Gastrocnemius medialis (tissue), 4 donors: ENCODE measurements around the gene ACSS1. TPM values are rescaled to one million over a fixed set of nuclear protein-coding genes. Genes with fewer than 3 reads are reported as not detected.
A peak's percentile ranks its signal among the peaks of the same experiment; 100 is the strongest.

Experiments
- ATAC-seq, 2 donors: fragments of 150-250 bp; one replicate each; pipeline ENCODE4 v1.9.1; 2016
- DNase-seq, 2 donors: peaks; one replicate each; pipeline ENCODE4 v3.0.0-alpha.2; 2019
- H3K27ac ChIP-seq, 4 donors: fragments of 200-600 bp; sonication (generic); 1 replicate in 1 of 4; 2 replicates in 3 of 4; pipeline ENCODE4 v1.5.1; 2016 to 2018; ENCODE audit warnings: mild to moderate bottlenecking in 2 of 4, moderate library complexity in 1 of 4
- H3K27me3 ChIP-seq, 3 donors: fragments of 200-600 bp; sonication (generic) in 2 of 3; 1 replicate in 1 of 3; 2 replicates in 2 of 3; pipeline versions ENCODE4 v1.5.1 to v1.6.0; 2016 to 2019; ENCODE audit warnings: mild to moderate bottlenecking in 1 of 3, moderate library complexity in 1 of 3
- H3K36me3 ChIP-seq, 2 donors: fragments of 200-600 bp; sonication (generic) in 1 of 2; one replicate each; pipeline ENCODE4 v1.5.1; 2017 to 2018
- H3K4me1 ChIP-seq, 2 donors: fragments of 200-600 bp; sonication (generic) in 1 of 2; one replicate each; pipeline ENCODE4 v1.5.1; 2016 to 2017; ENCODE audit warnings: mild to moderate bottlenecking in 2 of 2
- H3K4me3 ChIP-seq, 4 donors: fragments of 200-600 bp; sonication (generic) in 3 of 4; 1 replicate in 1 of 4; 2 replicates in 3 of 4; pipeline ENCODE4 v1.5.1; 2016 to 2019; ENCODE audit warnings: mild to moderate bottlenecking in 2 of 4
- H3K9me3 ChIP-seq, 3 donors: fragments of 200-600 bp; sonication (generic) in 2 of 3; 1 replicate in 1 of 3; 2 replicates in 2 of 3; pipeline ENCODE4 v1.5.1; 2016 to 2019
- POLR2A ChIP-seq, 2 donors: fragments of 450-650 bp; IDR thresholded peaks; one replicate each; pipeline ENCODE4 v1.6.1; 2017; ENCODE audit warnings: antibody characterized with exemption in 2 of 2, mild to moderate bottlenecking in 2 of 2, moderate library complexity in 2 of 2
- in situ Hi-C, 4 donors: fragments of 200-750 bp; cut with MboI; loops; one replicate each; pipeline versions ENCODE4 v1.15.0 to v1.8.0; 2017; ENCODE audit warnings: low sequenced_read_pairs in 4 of 4
- intact Hi-C: fragments of 100-400 bp; cut with DNase I; formaldehyde crosslinking; loops from one replicate; pipeline ENCODE4 v1.15.1; 2023; ENCODE audit warnings: low total_unique reads
- total RNA-seq, 4 donors: library from RNA; depleted of rRNA; stranded (reverse); fragments of >200 nt; gene quantifications; one replicate each; pipeline versions ENCODE4 v1.1.0 to v1.2.3, GENCODE V29; 2016
- TF ChIP-seq, protein P1 (sequence below), 5 experiments: fragments of 450-650 bp in 3 of 5; fragments of 200-600 bp in 2 of 5; sonication (generic) in 2 of 5; IDR thresholded peaks in 4 of 5; conservative IDR thresholded peaks in 1 of 5; 1 replicate in 4 of 5; 2 replicates in 1 of 5; pipeline ENCODE4 v1.5.1; 2016 to 2019; ENCODE audit warnings: antibody characterized with exemption in 5 of 5, mild to moderate bottlenecking in 3 of 5, moderate library complexity in 3 of 5

ACSS1 gene
- total RNA-seq, 4 donors from 2014 or later = 11.4 to 84.6 (median 11.8) TPM

DNA sequence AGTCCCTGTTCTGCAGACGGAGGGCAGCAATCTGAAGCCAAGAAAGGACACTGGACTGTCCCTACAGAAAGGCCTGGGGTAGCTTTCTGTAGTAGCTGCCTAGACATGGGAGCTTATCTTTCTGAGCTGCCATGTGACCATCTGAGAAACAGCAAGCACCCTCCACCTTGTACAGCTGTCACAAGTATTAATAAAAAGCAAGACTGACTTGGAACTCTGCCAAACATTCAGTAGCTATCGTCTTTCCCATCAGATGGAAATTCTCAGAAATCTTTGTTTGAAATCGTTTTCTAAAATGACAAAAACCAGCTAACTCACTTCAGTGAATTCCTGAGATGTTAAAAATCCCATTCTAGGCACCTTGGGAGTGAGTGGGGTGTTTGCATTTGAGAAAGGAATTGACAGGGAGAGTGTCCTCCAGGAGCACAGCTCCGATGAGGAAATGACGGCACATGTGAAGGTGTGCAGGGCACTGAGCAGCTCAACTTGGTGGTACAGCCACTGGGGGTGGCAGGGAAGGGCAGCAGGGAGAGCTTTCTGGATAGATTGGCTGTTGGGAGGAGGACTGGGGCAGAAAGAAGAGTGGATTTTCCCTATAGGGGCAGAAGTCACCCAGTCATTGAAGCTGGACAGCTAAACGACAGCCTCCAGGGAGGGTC, 24.5 kb downstream of the ACSS1 start:
- H3K9me3 ChIP-seq = no peaks in the 10 kb centered on the region
- no peaks in the 10 kb centered on the region for H3K36me3 ChIP-seq
- peaks cover 51 to 73% of the 10 kb centered on the region in 2 donors for H3K4me1 ChIP-seq
- no peaks in the 10 kb centered on the region for H3K27me3 ChIP-seq
- ATAC-seq (peak; percentile 45 to 72), DNase-seq (no peak)
- peak overlapping the region; percentile 24 to 64 (median 54) for H3K27ac ChIP-seq
- in situ Hi-C loops (no loop called here), intact Hi-C loops (no loop called here)
- TF ChIP-seq POLR2A (IDR thresholded peaks at IDR 0.05) = no peak
- TF ChIP-seq, protein P1, sequence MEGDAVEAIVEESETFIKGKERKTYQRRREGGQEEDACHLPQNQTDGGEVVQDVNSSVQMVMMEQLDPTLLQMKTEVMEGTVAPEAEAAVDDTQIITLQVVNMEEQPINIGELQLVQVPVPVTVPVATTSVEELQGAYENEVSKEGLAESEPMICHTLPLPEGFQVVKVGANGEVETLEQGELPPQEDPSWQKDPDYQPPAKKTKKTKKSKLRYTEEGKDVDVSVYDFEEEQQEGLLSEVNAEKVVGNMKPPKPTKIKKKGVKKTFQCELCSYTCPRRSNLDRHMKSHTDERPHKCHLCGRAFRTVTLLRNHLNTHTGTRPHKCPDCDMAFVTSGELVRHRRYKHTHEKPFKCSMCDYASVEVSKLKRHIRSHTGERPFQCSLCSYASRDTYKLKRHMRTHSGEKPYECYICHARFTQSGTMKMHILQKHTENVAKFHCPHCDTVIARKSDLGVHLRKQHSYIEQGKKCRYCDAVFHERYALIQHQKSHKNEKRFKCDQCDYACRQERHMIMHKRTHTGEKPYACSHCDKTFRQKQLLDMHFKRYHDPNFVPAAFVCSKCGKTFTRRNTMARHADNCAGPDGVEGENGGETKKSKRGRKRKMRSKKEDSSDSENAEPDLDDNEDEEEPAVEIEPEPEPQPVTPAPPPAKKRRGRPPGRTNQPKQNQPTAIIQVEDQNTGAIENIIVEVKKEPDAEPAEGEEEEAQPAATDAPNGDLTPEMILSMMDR (IDR thresholded peaks at IDR 0.05 in 4 of 5, conservative IDR thresholded peaks at IDR 0.05 in 1 of 5) = no peak
- H3K4me3 ChIP-seq = no peak overlapping the region

DNA sequence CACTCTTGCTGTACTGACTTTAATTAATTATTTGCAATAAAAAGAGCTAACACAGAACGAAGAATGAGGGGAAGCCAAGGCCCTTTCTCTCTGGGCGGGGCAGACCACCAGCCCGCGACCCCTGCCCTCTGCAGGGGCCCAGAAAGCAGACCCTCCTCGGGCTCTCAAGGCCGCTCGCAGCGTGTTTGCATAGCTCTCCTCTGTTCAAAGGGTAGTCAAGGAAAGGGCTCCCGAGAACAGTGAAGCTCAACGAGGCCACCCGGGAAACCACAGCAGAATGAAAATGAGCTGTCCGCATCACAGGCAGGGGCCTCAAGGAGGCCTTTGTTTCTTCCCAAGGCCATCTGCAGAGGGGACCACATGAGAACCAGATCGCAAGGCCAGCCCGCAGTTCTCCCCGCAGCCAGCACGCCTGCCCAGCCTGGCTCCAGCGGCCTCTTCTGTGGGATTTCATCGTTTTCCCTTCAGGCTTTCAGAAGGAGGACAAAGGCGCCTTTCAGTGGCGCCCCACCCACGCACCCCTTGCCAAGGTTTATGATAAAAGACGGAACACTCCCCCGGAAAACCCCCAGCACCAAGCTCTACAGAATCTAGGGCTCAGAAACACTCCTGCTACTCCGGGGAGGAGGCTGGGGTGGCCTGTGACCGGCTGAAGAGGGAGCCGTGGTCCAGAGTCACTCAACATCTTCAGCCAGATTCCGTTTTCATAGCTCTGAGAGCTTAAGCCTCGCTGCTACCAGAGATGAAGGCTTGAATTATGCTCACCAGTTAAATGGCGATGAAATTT, 25.3 kb downstream of the ACSS1 start:
- DNase-seq (no peak), ATAC-seq (peak; percentile 31 to 53)
- Histone ChIP-seq H3K4me3 (peak overlapping the region in 2 of 4 donors; percentile 3 to 5), H3K9me3 (no peaks in the 10 kb centered on the region), H3K27me3 (no peaks in the 10 kb centered on the region), H3K27ac (peak overlapping the region; percentile 24 to 64 (median 54)), H3K4me1 (peaks cover 44 to 66% of the 10 kb centered on the region in 2 donors), H3K36me3 (no peaks in the 10 kb centered on the region)
- intact Hi-C loops = no loop called here
- TF ChIP-seq, protein P1 (IDR thresholded peaks at IDR 0.05 in 4 of 5, conservative IDR thresholded peaks at IDR 0.05 in 1 of 5) = no peak
- no peak for TF ChIP-seq POLR2A (IDR thresholded peaks at IDR 0.05)
- in situ Hi-C loops = no loop called here

GRCh38 chr20:25032065-25032477, 25.9 kb downstream of the ACSS1 start:
- TF ChIP-seq, protein P1 (IDR thresholded peaks at IDR 0.05 in 4 of 5, conservative IDR thresholded peaks at IDR 0.05 in 1 of 5) = no peak
- no peak for TF ChIP-seq POLR2A (IDR thresholded peaks at IDR 0.05)
- intact Hi-C loops (no loop called here), in situ Hi-C loops (no loop called here)
- Histone ChIP-seq H3K27me3 (no peaks in the 10 kb centered on the region), H3K4me1 (peaks cover 38 to 60% of the 10 kb centered on the region in 2 donors), H3K36me3 (no peaks in the 10 kb centered on the region), H3K4me3 (peak overlapping the region in 2 of 4 donors; percentile 3 to 5), H3K27ac (peak overlapping the region in 3 of 4 donors; percentile 24 to 59 (median 50)), H3K9me3 (no peaks in the 10 kb centered on the region)
- DNase-seq (no peak), ATAC-seq (no peak)

DNA sequence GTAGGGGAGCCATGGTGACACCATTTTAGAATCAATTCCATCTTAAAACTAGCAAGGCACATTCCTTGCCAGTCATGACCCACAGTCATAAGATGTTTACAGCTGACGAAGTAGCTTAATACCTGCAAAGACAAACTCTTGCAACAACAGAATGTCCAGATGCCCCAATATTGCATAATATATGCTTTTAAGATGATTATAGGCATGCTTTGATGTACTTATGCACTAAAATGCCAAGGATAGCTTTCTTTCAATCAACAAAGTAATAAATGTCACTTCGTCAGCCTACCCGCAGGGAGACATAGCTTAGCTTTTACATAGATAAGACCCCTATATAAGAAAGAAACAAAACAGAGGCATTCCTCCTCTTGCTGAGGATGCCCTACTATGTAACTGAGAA, 26.7 kb downstream of the ACSS1 start:
- DNase-seq (no peak), ATAC-seq (no peak)
- Histone ChIP-seq H3K4me1 (peaks cover 36 to 60% of the 10 kb centered on the region in 2 donors), H3K27ac (peak overlapping the region in 1 of 4 donors; percentile 20), H3K4me3 (no peak overlapping the region), H3K36me3 (no peaks in the 10 kb centered on the region), H3K27me3 (no peaks in the 10 kb centered on the region), H3K9me3 (no peaks in the 10 kb centered on the region)
- in situ Hi-C loops (no loop called here), intact Hi-C loops (no loop called here)
- TF ChIP-seq, protein P1 (IDR thresholded peaks at IDR 0.05 in 4 of 5, conservative IDR thresholded peaks at IDR 0.05 in 1 of 5) = no peak
- no peak for TF ChIP-seq POLR2A (IDR thresholded peaks at IDR 0.05)
